ENCODE results near the gene PHETA2. TPM values are rescaled to one million over a fixed set of nuclear protein-coding genes. Genes with fewer than 3 reads are reported as not detected.

The PHETA2 gene
- polyA plus RNA-seq, 2 of the 4 experiments (the other 2 are of a cell fraction) = 0.03 TPM; not detected in 1

- peak in 1 of 2 experiments; percentile 2; a peak in 2 of 6 replicates for ATAC-seq
- H3K27ac ChIP-seq = peak overlapping the region; percentile 85 to 92
- DNase-seq (ENCODE audit: low read depth in 1 of 2, low spot score in 1 of 2) = no peak
- POLR2A ChIA-PET = interaction anchor here (1.0 to 1.7 kb wide), 3 partner anchors 12 to 366 kb away, joined by 3 to 18 read pairs (median 5); partner anchors contain the start of genes NDUFA6 and WBP2NL
- no peak for TF ChIP-seq JUN (IDR thresholded peaks at IDR 0.05)
- TF ChIP-seq E2F6 (IDR thresholded peaks at IDR 0.05; ENCODE audit: borderline replicate concordance, low read depth) = no peak
- no peak for TF ChIP-seq USF2 (IDR thresholded peaks at IDR 0.05)
- TF ChIP-seq KDM5A (IDR thresholded peaks at IDR 0.05) = no peak
- no peak for TF ChIP-seq HMGXB4 (CRISPR knock-in tag; IDR thresholded peaks at IDR 0.05; ENCODE audit: borderline replicate concordance)
- no peak for TF ChIP-seq EHF (CRISPR knock-in tag; IDR thresholded peaks at IDR 0.05)
- TF ChIP-seq HDAC2 (IDR thresholded peaks at IDR 0.05) = no peak
- WGBS (ENCODE audit: missing lambda C conversion rate) = 92% methylated on average over 18 of the region's 24 CpGs
- H3K4me3 ChIP-seq = peak overlapping the region; percentile 62
- H3K9me3 ChIP-seq = peaks cover 7% of the 10 kb centered on the region; the same call in 1 of the 3 replicates
- no peak for FAIRE-seq
- CTCF ChIA-PET = interaction anchor here (1.0 to 4.4 kb wide), 4 partner anchors 12 to 366 kb away, joined by 4 to 23 read pairs (median 5); partner anchors contain the start of gene NDUFA6
- H3K4me1 ChIP-seq = peaks cover 3% of the 10 kb centered on the region; the same call in 1 of the 3 replicates
- H3K4me2 ChIP-seq = peak overlapping the region; percentile 74
These were observed 4.6 kb downstream of the PHETA2 start for GRCh38 chr22:42078469-42079318.

- DNase-seq (ENCODE audit: low read depth in 1 of 2, low spot score in 1 of 2) (peak; percentile 97), FAIRE-seq (no peak), ATAC-seq (peak; percentile 94 to 96)
- peak within 1 kb of the TSS; percentile 74 for H3K4me2 ChIP-seq
- ChIA-PET POLR2A (interaction anchor here (0.6 to 1.7 kb wide), 7 partner anchors 9 to 365 kb away, joined by 3 to 18 read pairs (median 3); partner anchors contain the start of genes NAGA, NDUFA6 and WBP2NL), CTCF (interaction anchor here (0.6 to 4.4 kb wide), 5 partner anchors 11 to 383 kb away, joined by 3 to 23 read pairs (median 5); partner anchors contain the start of gene NDUFA6)
- H3K9me3 ChIP-seq = peaks cover 7% of the 10 kb centered on the region; the same call in 1 of the 3 replicates
- 5% methylated on average over 22 of the region's 71 CpGs for WGBS (ENCODE audit: missing lambda C conversion rate)
- H3K27ac ChIP-seq = peak within 1 kb of the TSS; percentile 85 to 92
- H3K4me3 ChIP-seq = peak within 1 kb of the TSS; percentile 62
- peaks cover 3% of the 10 kb centered on the region; the same call in 1 of the 3 replicates for H3K4me1 ChIP-seq
- TF ChIP-seq TFCP2L1 (CRISPR knock-in tag; IDR thresholded peaks at IDR 0.05) (no peak), SREBF2 (IDR thresholded peaks at IDR 0.05) (no peak), CBX8 (IDR thresholded peaks at IDR 0.05) (no peak), BCL3 (IDR thresholded peaks at IDR 0.05) (peak; percentile 58; the same call in 2 of the 3 replicates), ZSCAN20 (CRISPR knock-in tag; IDR thresholded peaks at IDR 0.05) (0 out of 2 replicates have a peak, but pooled peaks have one; percentile 46), HEYL (CRISPR knock-in tag; IDR thresholded peaks at IDR 0.05) (peak; percentile 78; the same call in 1 of the 2 replicates), TP53 (CRISPR knock-in tag; IDR thresholded peaks at IDR 0.05) (peak; percentile 66; the same call in 1 of the 2 replicates), RARB (CRISPR knock-in tag; IDR thresholded peaks at IDR 0.05) (no peak), RAD21 (conservative IDR thresholded peaks at IDR 0.05 in 1 of 2, IDR thresholded peaks at IDR 0.05 in 1 of 2) (no peak), CHD2 (IDR thresholded peaks at IDR 0.05; ENCODE audit: low read length, partially characterized antibody) (peak; percentile 86), MYC (IDR thresholded peaks at IDR 0.05; ENCODE audit: borderline replicate concordance, low read length) (peak; percentile 49; the same call in 1 of the 2 replicates), NFE2L2 (conservative IDR thresholded peaks at IDR 0.05; ENCODE audit: low read length) (no peak), MAFK (IDR thresholded peaks at IDR 0.05; ENCODE audit: partially characterized antibody) (no peak), BHLHE40 (IDR thresholded peaks at IDR 0.05; ENCODE audit: low read depth, low read length) (no peak), USF2 (IDR thresholded peaks at IDR 0.05) (0 out of 2 replicates have a peak, but pooled peaks have one; percentile 43), ATOH8 (CRISPR knock-in tag; IDR thresholded peaks at IDR 0.05; ENCODE audit: low read depth) (peak; percentile 96), CTCF (IDR thresholded peaks at IDR 0.05) (no peak)
These were observed 5.5 kb downstream of the PHETA2 start, which contains the start of gene SMDT1 for GRCh38 chr22:42079319-42080251. TSS of gene SMDT1 (plus strand) at chr22:42079700. CDS start at chr22:42079769, 69 bp downstream.
